H1 (cell line): ENCODE measurements around the gene ORAI1. TPM values are rescaled to one million over a fixed set of nuclear protein-coding genes. Genes with fewer than 3 reads are reported as not detected.

ENCODE experiments used
- CTCF ChIA-PET: fragments of 300-600 bp; sonication (Branson Sonifier 250); formaldehyde crosslinking; loops from one replicate; lab custom pipeline; 2021; ENCODE audit not compliant: partially characterized antibody; lab: Charles Lee
- POLR2A ChIA-PET: fragments of 300-600 bp; sonication (Branson Sonifier 250); formaldehyde crosslinking; loops from one replicate; lab custom pipeline; 2021; ENCODE audit warnings: inconsistent platforms; ENCODE audit not compliant: partially characterized antibody; lab: Charles Lee
- DNase-seq, 2 experiments: peaks; one replicate each; pipeline versions ENCODE4 v3.0.0 to v3.0.0-alpha.2; 2010 to 2022; ENCODE audit warnings: low spot score in 2 of 2, low read depth in 1 of 2, mixed read lengths in 1 of 2
- FAIRE-seq: peaks from 2 replicates; lab custom pipeline; 2011; peaks lifted over from hg19 to GRCh38; lab: Jason Lieb, UNC
- H2AFZ ChIP-seq: 2 replicates; pipeline ENCODE4 v1.8.1; 2012; ENCODE audit warnings: low read length, inconsistent platforms
- H2AK5ac ChIP-seq: 2 replicates; pipeline ENCODE4 v1.6.1; 2013; ENCODE audit warnings: low read depth, low read length
- H2BK120ac ChIP-seq: replicated peaks from 2 replicates; pipeline ENCODE3; 2013; ENCODE audit warnings: low read depth, low read length, inconsistent platforms
- H2BK12ac ChIP-seq: 2 replicates; pipeline ENCODE4 v1.6.1; 2013; ENCODE audit warnings: low read depth, low read length
- H2BK15ac ChIP-seq: 2 replicates; pipeline ENCODE4 v1.6.1; 2013; ENCODE audit warnings: low read length
- H2BK20ac ChIP-seq: 2 replicates; pipeline ENCODE4 v1.6.1; 2013; ENCODE audit warnings: low read length
- H2BK5ac ChIP-seq: 2 replicates; pipeline ENCODE4 v1.6.1; 2013; ENCODE audit warnings: low read depth, low read length
- H3K14ac ChIP-seq: 2 replicates; pipeline ENCODE4 v1.6.1; 2013; ENCODE audit warnings: inconsistent platforms; ENCODE audit not compliant: insufficient read length
- H3K18ac ChIP-seq: 2 replicates; pipeline ENCODE4 v1.6.1; 2013; ENCODE audit warnings: low read length; ENCODE audit errors: extremely low read depth
- H3K23ac ChIP-seq: 2 replicates; pipeline ENCODE4 v1.6.1; 2013; ENCODE audit warnings: inconsistent platforms; ENCODE audit not compliant: insufficient read length
- H3K23me2 ChIP-seq: 2 replicates; pipeline ENCODE4 v1.6.1; 2013; ENCODE audit warnings: low read depth, low read length
- H3K27ac ChIP-seq: 2 replicates; pipeline ENCODE4 v1.6.1; 2011; ENCODE audit warnings: low read depth, low read length, inconsistent platforms
- H3K27me3 ChIP-seq, 4 experiments: replicated peaks in 1 of 4; 1 replicate in 1 of 4; 2 replicates in 3 of 4; pipeline versions ENCODE4 v1.6.1 to v1.8.1; 2011 to 2013; ENCODE audit warnings: low read length in 3 of 4, mild to moderate bottlenecking in 3 of 4, inconsistent platforms in 2 of 4, mixed read lengths in 2 of 4, moderate library complexity in 1 of 4; ENCODE audit not compliant: control insufficient read depth in 3 of 4, insufficient read depth in 3 of 4; ENCODE audit errors: extremely low read depth in 1 of 4
- H3K36me3 ChIP-seq, 4 experiments: 2 replicates each; pipeline versions ENCODE4 v1.6.1 to v1.8.1; 2011 to 2013; ENCODE audit warnings: mild to moderate bottlenecking in 4 of 4, low read length in 3 of 4, moderate library complexity in 2 of 4, control low read depth in 1 of 4, inconsistent platforms in 1 of 4; ENCODE audit not compliant: insufficient read depth in 4 of 4, control insufficient read depth in 2 of 4
- H3K4ac ChIP-seq: replicated peaks from 2 replicates; pipeline ENCODE3; 2013; ENCODE audit warnings: low read length, low read depth, mixed read lengths, inconsistent platforms; ENCODE audit not compliant: insufficient read length
- H3K4me1 ChIP-seq, 4 experiments: replicated peaks in 1 of 4; 1 replicate in 1 of 4; 2 replicates in 3 of 4; pipeline versions ENCODE4 v1.6.1 to v1.8.1; 2011 to 2013; ENCODE audit warnings: low read length in 3 of 4, inconsistent platforms in 2 of 4, mixed read lengths in 1 of 4; ENCODE audit not compliant: insufficient read depth in 4 of 4, control insufficient read depth in 3 of 4
- H3K4me2 ChIP-seq, 2 experiments: 2 replicates each; pipeline versions ENCODE4 v1.6.1 to v1.8.1; 2011 to 2013; ENCODE audit warnings: low read depth in 2 of 2, low read length in 2 of 2, control low read depth in 1 of 2, inconsistent platforms in 1 of 2, mild to moderate bottlenecking in 1 of 2; ENCODE audit not compliant: insufficient read depth in 1 of 2
- H3K4me3 ChIP-seq, 4 experiments: fragments of 200-600, 300-600 bp in 1 of 4; sonication (generic), shearing (Covaris generic), sonication (Bioruptor Twin) in 1 of 4; 2 replicates each; pipeline versions ENCODE4 v1.5.1 to v1.8.1; 2011 to 2016; ENCODE audit warnings: low read length in 4 of 4, low read depth in 3 of 4, control low read depth in 2 of 4, inconsistent platforms in 2 of 4, mild to moderate bottlenecking in 2 of 4, mixed read lengths in 1 of 4, moderate library complexity in 1 of 4; ENCODE audit not compliant: insufficient read depth in 2 of 4; ENCODE audit errors: extremely low read depth in 1 of 4
- H3K56ac ChIP-seq: replicated peaks from 2 replicates; pipeline ENCODE3; 2013; ENCODE audit warnings: low read depth, mild to moderate bottlenecking, mixed read lengths, low read length, inconsistent platforms; ENCODE audit not compliant: insufficient read length
- H3K79me1 ChIP-seq: 2 replicates; pipeline ENCODE4 v1.6.1; 2013; ENCODE audit warnings: low read depth, low read length, control low read depth
- H3K79me2 ChIP-seq, 2 experiments: 2 replicates each; pipeline versions ENCODE4 v1.6.1 to v1.8.1; 2012 to 2013; ENCODE audit warnings: low read length in 2 of 2, mild to moderate bottlenecking in 2 of 2, inconsistent platforms in 1 of 2; ENCODE audit not compliant: insufficient read depth in 2 of 2, control insufficient read depth in 1 of 2
- H3K9ac ChIP-seq, 4 experiments: replicated peaks in 1 of 4; 1 replicate in 1 of 4; 2 replicates in 3 of 4; pipeline versions ENCODE4 v1.6.1 to v1.8.1; 2011 to 2013; ENCODE audit warnings: low read depth in 3 of 4, low read length in 3 of 4, control low read depth in 2 of 4, mild to moderate bottlenecking in 2 of 4, moderate library complexity in 2 of 4, inconsistent platforms in 1 of 4; ENCODE audit errors: extremely low read depth in 1 of 4
- H3K9me3 ChIP-seq, 2 experiments: 2 replicates each; pipeline versions ENCODE4 v1.6.1 to v1.8.1; 2012 to 2013; ENCODE audit warnings: mild to moderate bottlenecking in 2 of 2, moderate library complexity in 2 of 2, control low read depth in 1 of 2, inconsistent platforms in 1 of 2, low read depth in 1 of 2, low read length in 1 of 2, mixed read lengths in 1 of 2; ENCODE audit not compliant: insufficient read depth in 2 of 2
- H4K20me1 ChIP-seq, 2 experiments: replicated peaks in 1 of 2; 2 replicates each; pipeline versions ENCODE3 to v1.8.1; 2011 to 2013; ENCODE audit warnings: inconsistent platforms in 2 of 2, low read length in 2 of 2, mild to moderate bottlenecking in 1 of 2; ENCODE audit not compliant: insufficient read depth in 2 of 2, control insufficient read depth in 1 of 2
- H4K5ac ChIP-seq: 2 replicates; pipeline ENCODE4 v1.6.1; 2013; ENCODE audit warnings: low read length, low read depth, mixed read lengths, inconsistent platforms; ENCODE audit not compliant: insufficient read length
- H4K8ac ChIP-seq: 2 replicates; pipeline ENCODE4 v1.8.0; 2013; ENCODE audit warnings: mild to moderate bottlenecking, moderate library complexity, low read length, inconsistent platforms; ENCODE audit not compliant: insufficient read depth; ENCODE audit errors: extremely low read depth
- H4K91ac ChIP-seq: replicated peaks from 2 replicates; pipeline ENCODE3; 2013; ENCODE audit warnings: low read length, mixed read lengths, inconsistent platforms; ENCODE audit not compliant: insufficient read length
- GABPA ChIP-seq: IDR thresholded peaks from 2 replicates; pipeline ENCODE4 v1.6.1; 2011; ENCODE audit warnings: mild to moderate bottlenecking, low read length, moderate library complexity, borderline replicate concordance; ENCODE audit not compliant: insufficient read depth
- NRF1 ChIP-seq: IDR thresholded peaks from 2 replicates; pipeline ENCODE4 v1.6.1; 2011; ENCODE audit warnings: mild to moderate bottlenecking, low read depth, low read length, improper control_type of control experiment
- RBBP5 ChIP-seq: IDR thresholded peaks from 2 replicates; pipeline ENCODE4 v1.7.1; 2012; ENCODE audit warnings: low read depth, mild to moderate bottlenecking, inconsistent platforms, low read length, moderate library complexity, borderline replicate concordance
- RXRA ChIP-seq: IDR thresholded peaks from 2 replicates; pipeline ENCODE4 v1.6.1; 2011; ENCODE audit warnings: low read depth, mild to moderate bottlenecking, low read length, moderate library complexity; ENCODE audit not compliant: insufficient read depth
- WGBS, 2 experiments: shearing (Covaris generic) in 1 of 2; methylation state at CpG; one replicate each; pipeline versions ENCODE4 v1.1.6 to v1.1.7; 2013 to 2015; ENCODE audit warnings: low lambda C conversion rate in 2 of 2, mixed read lengths in 2 of 2, inconsistent platforms in 1 of 2, low coverage in 1 of 2, missing lambda C conversion rate in 1 of 2; ENCODE audit not compliant: insufficient replicate concordance in 2 of 2, insufficient coverage in 1 of 2, insufficient read length in 1 of 2; ENCODE audit errors: extremely low coverage in 1 of 2, missing lambda C conversion rate in 1 of 2; 5-methylcytosine and 5-hydroxymethylcytosine counted together
- polyA plus RNA-seq, 7 experiments: library from polyadenylated mRNA; depleted of rRNA in 3 of 7; stranded (reverse) in 5 of 7; unstranded in 2 of 7; fragments of >200 nt in 5 of 7; fragments of 200-250 nt in 2 of 7; gene quantifications; 1 replicate in 5 of 7; 2 replicates in 1 of 7; 4 replicates in 1 of 7; pipeline versions ENCODE4 v1.2.1 to v1.2.3, GENCODE V29; 2011 to 2013; ENCODE audit warnings: missing spikeins in 2 of 7, mixed read lengths in 2 of 7
- total RNA-seq: library from RNA; stranded (reverse); fragmentation: NEBNext Ultra II Directional; extraction: Animal tissue kit (Norgen Biotek cat#: 25700); gene quantifications from 2 replicates; pipeline ENCODE4 v1.2.1, GENCODE V29; 2021

The ORAI1 gene
- total and polyA plus RNA-seq, 2 of the 8 experiments (the other 6 are each of a cell fraction or from before 2014, with no cell fraction given): 29.9 to 71.5 TPM

GRCh38 chr12:121656122-121656521 is 29.8 kb downstream of the ORAI1 start:
- no peak for FAIRE-seq
- H4K8ac ChIP-seq: no peak overlapping the region
- no peak overlapping the region for H3K4me3 ChIP-seq
- H4K91ac ChIP-seq: no peak overlapping the region
- H3K4ac ChIP-seq: no peak overlapping the region
- DNase-seq: no peak
- H3K18ac ChIP-seq: no peak overlapping the region
- H2AK5ac ChIP-seq: no peak overlapping the region
- no peak overlapping the region for H3K56ac ChIP-seq
- H2BK20ac ChIP-seq: no peak overlapping the region
- peaks cover 0 to 3% (median 0%) of the 10 kb centered on the region in 4 experiments; a peak in 1 of 8 replicates for H3K36me3 ChIP-seq
- 89% methylated on average over 2 of the region's 2 CpGs; no CpG with 5 or more reads in 1 of the 2 experiments for WGBS, 2 experiments
- no peak overlapping the region for H2BK5ac ChIP-seq
- no peak overlapping the region for H3K9ac ChIP-seq
- H3K9me3 ChIP-seq: no peaks in the 10 kb centered on the region
- H3K27me3 ChIP-seq: no peaks in the 10 kb centered on the region
- H3K27ac ChIP-seq: no peak overlapping the region
- H2BK15ac ChIP-seq: no peak overlapping the region
- no peaks in the 10 kb centered on the region for H4K20me1 ChIP-seq
- H2AFZ ChIP-seq: no peak overlapping the region
- peaks cover 0 to 11% (median 7%) of the 10 kb centered on the region in 4 experiments; a peak in 5 of 7 replicates for H3K4me1 ChIP-seq
- CTCF ChIA-PET: interaction anchor here (0.9 to 2.0 kb wide), 5 partner anchors 12 to 177 kb away, joined by 3 to 6 read pairs (median 4); no protein-coding TSS in a partner anchor
- H3K14ac ChIP-seq: no peak overlapping the region
- H3K79me2 ChIP-seq: no peaks in the 10 kb centered on the region
- no peaks in the 10 kb centered on the region for H3K79me1 ChIP-seq
- no peaks in the 10 kb centered on the region; the same call in 1 of the 2 replicates for H3K23me2 ChIP-seq
- H3K23ac ChIP-seq: no peak overlapping the region
- no peak overlapping the region for H2BK120ac ChIP-seq
- no peak overlapping the region for H2BK12ac ChIP-seq
- no peak overlapping the region for H3K4me2 ChIP-seq
- no peak for TF ChIP-seq NRF1
- no peak for TF ChIP-seq RBBP5
- TF ChIP-seq RXRA: no peak
- no peak for TF ChIP-seq GABPA
- H4K5ac ChIP-seq: no peak overlapping the region
- POLR2A ChIA-PET: interaction anchor here (1.1 to 3.2 kb wide), 3 partner anchors 16 to 79 kb away, joined by 4 to 14 read pairs (median 4); partner anchors contain the start of gene ORAI1
